ENCODE measurements around the gene DCHS2. TPM values are rescaled to one million over a fixed set of nuclear protein-coding genes. Genes with fewer than 3 reads are reported as not detected.

The DCHS2 gene
- total and polyA plus RNA-seq, 10 of the 15 experiments (the other 5 are each of a cell fraction or from before 2014, with no cell fraction given), result 0.01 to 0.31 (median 0.06) TPM; not detected in 3

- no TSS peak for BruUV-seq (replicated peaks)
- H3K9ac ChIP-seq (ENCODE audit: control insufficient read depth, insufficient read depth, low read length), result no peak overlapping the region
- RAD21 ChIA-PET (ENCODE audit: unreplicated experiment), result no interaction called here
- H3K27ac ChIP-seq (ENCODE audit: control insufficient read depth, insufficient read depth), result no peak overlapping the region
- peaks cover 6 to 7% of the 10 kb centered on the region in 2 experiments for H3K27me3 ChIP-seq (replicated peaks in 1 of 2; ENCODE audit: control insufficient read depth in 2 of 2, insufficient read depth in 2 of 2, low read length in 1 of 2)
- CTCF ChIA-PET, result no interaction called here
- POLR2A ChIA-PET, result no interaction called here
- no peak for DNase-seq (ENCODE audit: low read depth, low spot score)
- no peak for FAIRE-seq
- WGBS (ENCODE audit: insufficient coverage, insufficient replicate concordance, low lambda C conversion rate, missing lambda C conversion rate), result 18% methylated on average over 16 of the region's 16 CpGs
- no peak overlapping the region for H2AFZ ChIP-seq (ENCODE audit: control insufficient read depth, low read depth, low read length)
- no peaks in the 10 kb centered on the region for H3K36me3 ChIP-seq (ENCODE audit: control insufficient read depth in 2 of 2, insufficient read depth in 2 of 2, low read length in 1 of 2)
- no peak for TF ChIP-seq IRF5 (IDR thresholded peaks at IDR 0.05; ENCODE audit: borderline replicate concordance)
- no peak for TF ChIP-seq REST (IDR thresholded peaks at IDR 0.05; ENCODE audit: low read depth, low read length)
- no peak for TF ChIP-seq SREBF2 (IDR thresholded peaks at IDR 0.05; ENCODE audit: low read length)
- TF ChIP-seq FOXM1 (IDR thresholded peaks at IDR 0.05; ENCODE audit: low read depth, low read length), result no peak
- no peak for TF ChIP-seq ZBED1 (IDR thresholded peaks at IDR 0.05; ENCODE audit: borderline replicate concordance)
- TF ChIP-seq, protein P1, sequence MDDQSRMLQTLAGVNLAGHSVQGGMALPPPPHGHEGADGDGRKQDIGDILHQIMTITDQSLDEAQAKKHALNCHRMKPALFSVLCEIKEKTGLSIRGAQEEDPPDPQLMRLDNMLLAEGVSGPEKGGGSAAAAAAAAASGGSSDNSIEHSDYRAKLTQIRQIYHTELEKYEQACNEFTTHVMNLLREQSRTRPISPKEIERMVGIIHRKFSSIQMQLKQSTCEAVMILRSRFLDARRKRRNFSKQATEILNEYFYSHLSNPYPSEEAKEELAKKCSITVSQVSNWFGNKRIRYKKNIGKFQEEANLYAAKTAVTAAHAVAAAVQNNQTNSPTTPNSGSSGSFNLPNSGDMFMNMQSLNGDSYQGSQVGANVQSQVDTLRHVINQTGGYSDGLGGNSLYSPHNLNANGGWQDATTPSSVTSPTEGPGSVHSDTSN (IDR thresholded peaks at IDR 0.05; ENCODE audit: insufficient replicate concordance, low read depth, low read length), result no peak
- TF ChIP-seq RBBP5 (conservative IDR thresholded peaks at IDR 0.05), result no peak
- TF ChIP-seq CBX5 (IDR thresholded peaks at IDR 0.05; ENCODE audit: low read depth), result no peak
- TF ChIP-seq BRCA1 (IDR thresholded peaks at IDR 0.05; ENCODE audit: low read depth, low read length), result no peak
- TF ChIP-seq ATF7 (IDR thresholded peaks at IDR 0.05; ENCODE audit: low read depth), result no peak
- TF ChIP-seq POU2F2 (IDR thresholded peaks at IDR 0.05; ENCODE audit: borderline replicate concordance, low read depth, low read length), result no peak
- no peaks in the 10 kb centered on the region for H3K4me1 ChIP-seq (ENCODE audit: control insufficient read depth, insufficient read depth, low read length)
- no peaks in the 10 kb centered on the region for H3K79me2 ChIP-seq (ENCODE audit: control insufficient read depth, insufficient read depth, low read length)
- no peaks in the 10 kb centered on the region for H4K20me1 ChIP-seq (ENCODE audit: control insufficient read depth, insufficient read depth)
- ATAC-seq, result no peak
- SMC1A ChIA-PET (ENCODE audit: uncharacterized antibody, unreplicated experiment), result no interaction called here
- in situ Hi-C loops (cut with MboI), result no loop called here
- H3K4me3 ChIP-seq, result no peak overlapping the region
- intact Hi-C loops (cut with micrococcal nuclease; ENCODE audit: unreplicated experiment), result no loop called here
- H3K9me3 ChIP-seq (replicated peaks; ENCODE audit: control insufficient read depth, insufficient read depth, low read length), result no peaks in the 10 kb centered on the region; the same call in 2 of the 3 replicates
- peak overlapping the region; percentile 71; the same call in 1 of the 2 replicates for H3K4me2 ChIP-seq (ENCODE audit: control insufficient read depth, insufficient read depth)
These were observed 689 bp upstream of the DCHS2 start for GRCh38 chr4:154492288-154492687.

Measured in GM12878 (cell line).